ENCODE data around the gene CRHBP.

DNA sequence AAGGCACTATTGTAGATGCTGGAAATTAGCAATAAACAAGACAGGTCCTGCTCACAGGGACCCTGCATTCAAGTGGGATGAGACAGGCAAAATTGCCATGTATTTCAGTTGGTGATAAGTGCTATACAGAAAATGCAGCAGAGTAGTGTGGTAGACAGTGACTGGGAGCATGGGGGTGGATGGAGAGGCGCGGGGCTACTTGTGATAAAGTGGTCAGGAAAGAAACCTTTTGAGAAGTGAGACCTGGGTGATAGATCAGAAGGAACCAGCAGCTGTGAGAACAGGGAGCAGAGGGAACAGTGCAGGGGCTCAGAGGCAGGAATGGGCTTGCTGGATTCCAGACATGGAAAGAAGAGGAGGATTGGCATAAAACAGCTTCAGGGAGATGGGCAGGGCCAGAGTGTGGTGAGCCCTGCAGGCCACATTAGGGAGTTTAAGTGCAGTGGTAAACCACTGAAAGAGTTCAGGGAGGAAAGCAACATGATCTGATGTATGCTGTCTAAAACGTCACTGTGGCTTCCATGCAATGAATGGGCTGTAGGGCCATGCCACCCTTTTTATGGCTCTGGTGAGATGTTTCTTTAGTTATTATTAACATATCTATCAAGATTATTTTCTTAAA lies 7.3 kb downstream of the CRHBP start:
- TF ChIP-seq, protein P1, sequence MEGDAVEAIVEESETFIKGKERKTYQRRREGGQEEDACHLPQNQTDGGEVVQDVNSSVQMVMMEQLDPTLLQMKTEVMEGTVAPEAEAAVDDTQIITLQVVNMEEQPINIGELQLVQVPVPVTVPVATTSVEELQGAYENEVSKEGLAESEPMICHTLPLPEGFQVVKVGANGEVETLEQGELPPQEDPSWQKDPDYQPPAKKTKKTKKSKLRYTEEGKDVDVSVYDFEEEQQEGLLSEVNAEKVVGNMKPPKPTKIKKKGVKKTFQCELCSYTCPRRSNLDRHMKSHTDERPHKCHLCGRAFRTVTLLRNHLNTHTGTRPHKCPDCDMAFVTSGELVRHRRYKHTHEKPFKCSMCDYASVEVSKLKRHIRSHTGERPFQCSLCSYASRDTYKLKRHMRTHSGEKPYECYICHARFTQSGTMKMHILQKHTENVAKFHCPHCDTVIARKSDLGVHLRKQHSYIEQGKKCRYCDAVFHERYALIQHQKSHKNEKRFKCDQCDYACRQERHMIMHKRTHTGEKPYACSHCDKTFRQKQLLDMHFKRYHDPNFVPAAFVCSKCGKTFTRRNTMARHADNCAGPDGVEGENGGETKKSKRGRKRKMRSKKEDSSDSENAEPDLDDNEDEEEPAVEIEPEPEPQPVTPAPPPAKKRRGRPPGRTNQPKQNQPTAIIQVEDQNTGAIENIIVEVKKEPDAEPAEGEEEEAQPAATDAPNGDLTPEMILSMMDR (IDR thresholded peaks at IDR 0.05), result no peak
- no peak for TF ChIP-seq ZFX (IDR thresholded peaks at IDR 0.05; ENCODE audit: borderline replicate concordance)

All from 22Rv1 (cell line).